ENCODE data around the gene DNAJB11.
"Not testable (repeated sequence)": the region's sequence is repeated elsewhere in the genome, so short reads cannot be mapped to it uniquely, and the experiment has no call there.

Gene DNAJB11

GRCh38 chr3:186617036-186617946 lies 46.8 kb downstream of the DNAJB11 start:
- DNase-seq: peak; percentile 12 to 87 (median 64)

- DNase-seq: no peak
These were observed 47.9 kb downstream of the DNAJB11 start for GRCh38 chr3:186618318-186618938.

GRCh38 chr3:186619787-186620212 lies 49.3 kb downstream of the DNAJB11 start:
- DNase-seq: no peak

- DNase-seq: no peak
These were observed 49.9 kb downstream of the DNAJB11 start for GRCh38 chr3:186620213-186621092.

GRCh38 chr3:186621894-186622650 lies 51.6 kb downstream of the DNAJB11 start:
- DNase-seq: no peak

GRCh38 chr3:186622651-186623310 lies 52.3 kb downstream of the DNAJB11 start:
- no peak for DNase-seq

GRCh38 chr3:186624598-186624997 lies 54.1 kb downstream of the DNAJB11 start:
- no peak for DNase-seq

GRCh38 chr3:186625600-186626042 lies 55.1 kb downstream of the DNAJB11 start:
- DNase-seq: no peak

- DNase-seq: no peak
These were observed 55.8 kb downstream of the DNAJB11 start for GRCh38 chr3:186626254-186626847.

- no peak for DNase-seq
These were observed 57.4 kb downstream of the DNAJB11 start for GRCh38 chr3:186627852-186628414.

GRCh38 chr3:186628756-186629155 lies 58.2 kb downstream of the DNAJB11 start:
- DNase-seq: no peak

GRCh38 chr3:186630950-186631641 lies 60.6 kb downstream of the DNAJB11 start:
- DNase-seq: no peak

- no peak for DNase-seq
These were observed 63.0 kb downstream of the DNAJB11 start for GRCh38 chr3:186633481-186633880.

- not testable (repeated sequence) for DNase-seq
These were observed 63.7 kb downstream of the DNAJB11 start for GRCh38 chr3:186634207-186634606.
